ENCODE data around the gene RFX3. TPM values are rescaled to one million over a fixed set of nuclear protein-coding genes. Genes with fewer than 3 reads are reported as not detected.

RFX3 gene
- total RNA-seq, 6 donors from 2014 or later = 7.3 to 32.0 (median 19.9) TPM

DNA sequence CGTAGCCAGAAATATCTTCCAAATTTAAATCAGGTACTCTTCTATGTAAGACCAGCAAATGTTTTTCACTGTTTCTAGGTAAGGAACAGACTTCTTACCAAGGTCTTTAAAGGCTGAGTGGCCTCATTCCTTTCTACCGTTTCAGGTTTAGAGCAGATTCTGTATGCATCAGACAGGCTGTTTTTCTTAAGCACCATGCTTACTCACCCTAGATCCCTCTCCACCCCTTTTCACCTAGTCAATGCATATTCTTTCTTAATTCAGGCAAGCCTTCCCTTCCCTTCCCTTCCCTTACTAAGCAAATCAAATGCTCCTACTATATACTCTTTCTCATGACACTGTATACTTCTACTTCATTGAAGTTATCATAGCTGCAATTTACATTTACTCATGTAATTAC, 70.7 kb downstream of the RFX3 start:
- no peaks in the 10 kb centered on the region for H3K9me3 ChIP-seq
- DNase-seq = no peak
- H3K27ac ChIP-seq = no peak overlapping the region
- peaks cover 0 to 3% (median 0%) of the 10 kb centered on the region in 4 donors for H3K4me1 ChIP-seq
- no peak overlapping the region for H3K4me3 ChIP-seq
- WGBS, 2 donors = 79 to 83% methylated on average over 2 of the region's 2 CpGs
- TF ChIP-seq, protein P1, sequence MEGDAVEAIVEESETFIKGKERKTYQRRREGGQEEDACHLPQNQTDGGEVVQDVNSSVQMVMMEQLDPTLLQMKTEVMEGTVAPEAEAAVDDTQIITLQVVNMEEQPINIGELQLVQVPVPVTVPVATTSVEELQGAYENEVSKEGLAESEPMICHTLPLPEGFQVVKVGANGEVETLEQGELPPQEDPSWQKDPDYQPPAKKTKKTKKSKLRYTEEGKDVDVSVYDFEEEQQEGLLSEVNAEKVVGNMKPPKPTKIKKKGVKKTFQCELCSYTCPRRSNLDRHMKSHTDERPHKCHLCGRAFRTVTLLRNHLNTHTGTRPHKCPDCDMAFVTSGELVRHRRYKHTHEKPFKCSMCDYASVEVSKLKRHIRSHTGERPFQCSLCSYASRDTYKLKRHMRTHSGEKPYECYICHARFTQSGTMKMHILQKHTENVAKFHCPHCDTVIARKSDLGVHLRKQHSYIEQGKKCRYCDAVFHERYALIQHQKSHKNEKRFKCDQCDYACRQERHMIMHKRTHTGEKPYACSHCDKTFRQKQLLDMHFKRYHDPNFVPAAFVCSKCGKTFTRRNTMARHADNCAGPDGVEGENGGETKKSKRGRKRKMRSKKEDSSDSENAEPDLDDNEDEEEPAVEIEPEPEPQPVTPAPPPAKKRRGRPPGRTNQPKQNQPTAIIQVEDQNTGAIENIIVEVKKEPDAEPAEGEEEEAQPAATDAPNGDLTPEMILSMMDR (IDR thresholded peaks at IDR 0.05) = no peak
- TF ChIP-seq POLR2AphosphoS5 (IDR thresholded peaks at IDR 0.05) (no peak), POLR2A (IDR thresholded peaks at IDR 0.05) (no peak), EP300 (IDR thresholded peaks at IDR 0.05) (no peak)
- no peak for ATAC-seq (ENCODE audit: low FRiP score in 2 of 2)
- no peaks in the 10 kb centered on the region for H3K36me3 ChIP-seq
- H3K27me3 ChIP-seq = no peaks in the 10 kb centered on the region

DNA sequence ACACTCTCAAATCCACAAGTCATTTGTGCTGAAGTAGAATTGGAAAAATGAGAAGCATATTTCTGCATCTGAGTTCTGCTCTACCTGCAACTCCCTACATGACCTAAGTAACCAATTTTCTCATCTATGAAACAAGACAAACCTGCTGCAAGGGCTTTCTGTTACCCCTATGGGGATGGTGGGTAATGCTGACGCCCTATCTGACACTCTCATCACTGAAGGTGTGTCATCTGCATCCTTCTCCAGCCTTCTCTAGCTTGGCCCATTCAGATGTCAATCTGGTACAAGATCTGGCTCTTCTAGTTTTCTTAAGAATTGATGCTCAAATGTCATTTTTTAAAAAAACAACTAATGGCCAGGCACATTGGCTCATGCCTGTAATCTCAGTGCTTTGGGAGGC, 73.8 kb downstream of the RFX3 start:
- Histone ChIP-seq H3K27me3 (no peaks in the 10 kb centered on the region), H3K36me3 (no peaks in the 10 kb centered on the region), H3K9me3 (no peaks in the 10 kb centered on the region), H3K27ac (no peak overlapping the region), H3K4me3 (no peak overlapping the region), H3K4me1 (no peaks in the 10 kb centered on the region)
- ATAC-seq (ENCODE audit: low FRiP score in 2 of 2) (no peak), DNase-seq (no peak)
- 100% methylated on average over 1 of the region's 1 CpG for WGBS, 2 donors
- no peak for TF ChIP-seq POLR2A (IDR thresholded peaks at IDR 0.05)
- TF ChIP-seq, protein P1 (IDR thresholded peaks at IDR 0.05) = no peak
- TF ChIP-seq EP300 (IDR thresholded peaks at IDR 0.05) = no peak
- TF ChIP-seq POLR2AphosphoS5 (IDR thresholded peaks at IDR 0.05) = no peak

- Histone ChIP-seq H3K27ac (no peak overlapping the region), H3K9me3 (no peaks in the 10 kb centered on the region), H3K27me3 (no peaks in the 10 kb centered on the region), H3K36me3 (no peaks in the 10 kb centered on the region), H3K4me1 (no peaks in the 10 kb centered on the region), H3K4me3 (no peak overlapping the region)
- no peak for ATAC-seq (ENCODE audit: low FRiP score in 2 of 2)
- TF ChIP-seq, protein P1 (IDR thresholded peaks at IDR 0.05) = no peak
- 57 to 79% methylated on average over 1 of the region's 1 CpG for WGBS, 2 donors
- no peak for DNase-seq
Observed at GRCh38 chr9:3447788-3448187, 78.0 kb downstream of the RFX3 start.

DNA sequence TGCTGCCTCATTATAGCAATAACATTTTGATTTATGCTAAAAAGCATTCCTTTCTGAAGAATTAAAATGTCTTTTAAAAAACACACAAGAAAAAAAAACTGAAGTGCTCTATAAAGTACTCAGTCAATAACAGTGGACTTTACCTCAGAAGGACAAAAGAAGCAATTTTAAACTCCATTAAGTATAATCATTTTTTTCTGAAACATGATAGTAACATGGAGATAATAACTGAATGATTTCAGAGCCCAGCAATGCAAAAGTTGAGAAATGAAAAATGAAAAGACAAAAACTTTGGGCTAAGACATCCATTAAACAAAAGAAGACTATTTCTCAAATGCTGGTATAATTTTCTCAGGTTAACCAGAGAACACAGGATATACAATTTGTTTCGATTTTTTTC, 78.7 kb downstream of the RFX3 start:
- H3K9me3 ChIP-seq = no peaks in the 10 kb centered on the region
- no peaks in the 10 kb centered on the region for H3K36me3 ChIP-seq
- WGBS, 2 donors = 58 to 79% methylated on average over 1 of the region's 1 CpG
- ATAC-seq (ENCODE audit: low FRiP score in 2 of 2) (no peak), DNase-seq (no peak)
- H3K27me3 ChIP-seq = no peaks in the 10 kb centered on the region
- no peak overlapping the region for H3K27ac ChIP-seq
- H3K4me3 ChIP-seq = no peak overlapping the region
- no peak for TF ChIP-seq POLR2AphosphoS5 (IDR thresholded peaks at IDR 0.05)
- TF ChIP-seq EP300 (IDR thresholded peaks at IDR 0.05) = no peak
- TF ChIP-seq, protein P1 (IDR thresholded peaks at IDR 0.05) = no peak
- no peak for TF ChIP-seq POLR2A (IDR thresholded peaks at IDR 0.05)
- no peaks in the 10 kb centered on the region for H3K4me1 ChIP-seq

- Histone ChIP-seq H3K36me3 (no peaks in the 10 kb centered on the region), H3K27ac (no peak overlapping the region), H3K9me3 (no peaks in the 10 kb centered on the region), H3K4me1 (no peaks in the 10 kb centered on the region), H3K4me3 (no peak overlapping the region), H3K27me3 (no peaks in the 10 kb centered on the region)
- ATAC-seq (ENCODE audit: low FRiP score in 2 of 2) (no peak), DNase-seq (no peak)
- TF ChIP-seq EP300 (IDR thresholded peaks at IDR 0.05) (no peak), POLR2A (IDR thresholded peaks at IDR 0.05) (no peak), POLR2AphosphoS5 (IDR thresholded peaks at IDR 0.05) (no peak)
- TF ChIP-seq, protein P1 (IDR thresholded peaks at IDR 0.05) = no peak
Observed at GRCh38 chr9:3446313-3446712, 79.5 kb downstream of the RFX3 start.
